BE2C (cell line): ENCODE results near the gene TEPSIN.

Experiments used
- DNase-seq: peaks from one replicate; pipeline ENCODE4 v3.0.0-alpha.2; 2020
- H3K27me3 ChIP-seq: fragments of 250-450 bp; sonication (Bioruptor Pico); 2 replicates; pipeline ENCODE4 v1.5.1; 2020; ENCODE audit warnings: mild to moderate bottlenecking
- H3K36me3 ChIP-seq: fragments of 250-450 bp; sonication (Bioruptor Pico); 2 replicates; pipeline ENCODE4 v1.5.1; 2020; ENCODE audit warnings: mild to moderate bottlenecking
- H3K4me1 ChIP-seq: fragments of 250-450 bp; sonication (Bioruptor Pico); 2 replicates; pipeline ENCODE4 v1.5.1; 2020
- H3K4me3 ChIP-seq: 2 replicates; pipeline ENCODE4 v1.5.1; 2011; ENCODE audit warnings: low read depth, low read length
- H3K9me3 ChIP-seq: fragments of 250-450 bp; sonication (Bioruptor Pico); 2 replicates; pipeline ENCODE4 v1.5.1; 2020
- TF ChIP-seq, protein P1 (sequence below): IDR thresholded peaks from 2 replicates; pipeline ENCODE4 v1.5.1; 2012; ENCODE audit warnings: mild to moderate bottlenecking, low read depth, low read length

Gene TEPSIN

DNA sequence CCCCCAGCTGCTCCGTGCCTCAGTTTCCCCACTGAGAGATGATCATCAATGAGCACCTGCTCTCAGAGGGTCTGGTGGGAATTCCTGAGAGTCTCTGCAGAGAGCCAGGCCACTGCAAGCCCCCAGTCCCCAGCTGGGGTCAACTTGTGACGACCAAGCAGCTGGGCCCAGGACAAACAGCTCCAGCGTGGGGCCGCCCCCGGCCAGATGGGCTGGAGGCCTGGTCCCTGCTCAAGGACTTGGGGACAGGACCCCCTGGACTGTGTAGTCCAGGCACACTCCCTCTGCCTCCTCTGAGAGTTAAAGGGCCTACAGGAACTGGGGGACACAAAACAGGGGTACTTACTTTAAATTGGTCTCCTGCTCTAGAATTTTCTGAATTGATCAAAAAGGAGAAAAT is 56.3 kb downstream of the TEPSIN start:
- no peaks in the 10 kb centered on the region for H3K9me3 ChIP-seq
- no peaks in the 10 kb centered on the region for H3K27me3 ChIP-seq
- TF ChIP-seq, protein P1, sequence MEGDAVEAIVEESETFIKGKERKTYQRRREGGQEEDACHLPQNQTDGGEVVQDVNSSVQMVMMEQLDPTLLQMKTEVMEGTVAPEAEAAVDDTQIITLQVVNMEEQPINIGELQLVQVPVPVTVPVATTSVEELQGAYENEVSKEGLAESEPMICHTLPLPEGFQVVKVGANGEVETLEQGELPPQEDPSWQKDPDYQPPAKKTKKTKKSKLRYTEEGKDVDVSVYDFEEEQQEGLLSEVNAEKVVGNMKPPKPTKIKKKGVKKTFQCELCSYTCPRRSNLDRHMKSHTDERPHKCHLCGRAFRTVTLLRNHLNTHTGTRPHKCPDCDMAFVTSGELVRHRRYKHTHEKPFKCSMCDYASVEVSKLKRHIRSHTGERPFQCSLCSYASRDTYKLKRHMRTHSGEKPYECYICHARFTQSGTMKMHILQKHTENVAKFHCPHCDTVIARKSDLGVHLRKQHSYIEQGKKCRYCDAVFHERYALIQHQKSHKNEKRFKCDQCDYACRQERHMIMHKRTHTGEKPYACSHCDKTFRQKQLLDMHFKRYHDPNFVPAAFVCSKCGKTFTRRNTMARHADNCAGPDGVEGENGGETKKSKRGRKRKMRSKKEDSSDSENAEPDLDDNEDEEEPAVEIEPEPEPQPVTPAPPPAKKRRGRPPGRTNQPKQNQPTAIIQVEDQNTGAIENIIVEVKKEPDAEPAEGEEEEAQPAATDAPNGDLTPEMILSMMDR = no peak
- H3K4me3 ChIP-seq = no peak overlapping the region
- no peaks in the 10 kb centered on the region for H3K4me1 ChIP-seq
- H3K36me3 ChIP-seq = no peaks in the 10 kb centered on the region
- DNase-seq = no peak

DNA sequence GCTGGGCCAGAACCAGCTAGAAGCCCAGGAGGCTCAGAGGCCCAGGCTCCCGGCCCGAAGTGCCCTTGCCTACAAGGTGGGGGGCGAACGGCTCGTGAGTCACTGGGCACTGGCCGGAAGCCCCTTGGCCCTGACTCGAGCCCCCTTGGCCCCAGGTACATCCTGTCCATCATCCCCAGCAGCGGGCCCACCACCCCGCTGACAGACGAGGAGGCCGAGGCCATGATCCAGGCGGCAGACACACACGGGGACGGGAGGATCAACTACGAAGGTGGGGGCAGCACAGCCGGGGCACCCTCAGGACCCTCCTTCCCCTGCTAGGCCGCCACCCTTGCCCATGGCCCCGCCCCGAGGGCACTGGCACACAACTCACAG is 57.1 kb downstream of the TEPSIN start:
- Histone ChIP-seq H3K9me3 (no peaks in the 10 kb centered on the region), H3K27me3 (no peaks in the 10 kb centered on the region), H3K36me3 (no peaks in the 10 kb centered on the region), H3K4me1 (no peaks in the 10 kb centered on the region), H3K4me3 (no peak overlapping the region)
- no peak for DNase-seq
- TF ChIP-seq, protein P1 = no peak

DNA sequence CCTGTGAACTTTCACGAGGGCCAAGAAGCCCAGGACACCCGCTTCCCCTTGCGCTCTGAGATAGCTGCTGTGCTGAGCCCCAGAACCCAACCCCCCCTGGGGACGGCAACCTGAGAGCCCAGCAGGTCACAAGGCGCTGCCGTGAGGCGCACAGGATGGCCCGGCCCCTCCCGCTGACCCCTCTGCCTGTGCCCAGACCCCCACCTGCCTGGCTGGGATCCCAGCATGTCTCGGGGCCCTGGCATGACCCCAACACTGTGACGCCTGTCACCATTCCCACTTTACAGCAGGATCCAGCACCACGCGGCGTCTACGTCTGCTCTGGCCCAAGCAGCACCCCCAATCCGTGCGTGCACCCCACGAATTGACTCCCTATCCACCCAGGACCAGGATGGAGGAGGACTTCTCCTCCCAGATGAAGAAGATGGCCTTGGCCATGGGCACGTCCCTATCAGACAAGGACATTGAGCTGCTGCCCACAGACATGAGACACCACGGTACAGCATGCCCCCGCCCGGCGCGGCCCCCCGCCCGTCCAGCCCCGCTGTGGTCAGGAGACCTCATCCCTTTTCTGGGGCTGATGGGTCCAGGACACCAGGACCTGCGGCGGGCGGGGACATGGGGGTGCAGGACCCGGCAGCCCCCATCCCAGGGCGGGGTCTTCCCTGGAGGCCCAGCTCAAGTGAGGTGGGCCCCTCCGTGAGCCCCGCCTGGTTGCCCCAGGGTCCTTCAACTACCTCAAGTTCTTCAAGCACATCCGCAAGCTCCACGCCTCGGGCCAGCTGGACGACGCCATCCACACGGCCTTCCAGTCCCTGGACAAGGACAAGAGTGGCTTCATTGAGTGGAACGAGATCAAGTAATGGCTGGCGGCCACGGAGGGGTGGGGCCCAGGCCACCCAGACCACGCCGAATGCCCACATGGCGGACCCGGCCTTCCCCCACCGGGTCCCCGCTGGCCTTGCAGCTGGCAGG is 57.7 kb downstream of the TEPSIN start:
- H3K27me3 ChIP-seq = no peaks in the 10 kb centered on the region
- H3K4me3 ChIP-seq = no peak overlapping the region
- TF ChIP-seq, protein P1 = no peak
- H3K4me1 ChIP-seq = no peaks in the 10 kb centered on the region
- DNase-seq = no peak
- no peaks in the 10 kb centered on the region for H3K9me3 ChIP-seq
- no peaks in the 10 kb centered on the region for H3K36me3 ChIP-seq

DNA sequence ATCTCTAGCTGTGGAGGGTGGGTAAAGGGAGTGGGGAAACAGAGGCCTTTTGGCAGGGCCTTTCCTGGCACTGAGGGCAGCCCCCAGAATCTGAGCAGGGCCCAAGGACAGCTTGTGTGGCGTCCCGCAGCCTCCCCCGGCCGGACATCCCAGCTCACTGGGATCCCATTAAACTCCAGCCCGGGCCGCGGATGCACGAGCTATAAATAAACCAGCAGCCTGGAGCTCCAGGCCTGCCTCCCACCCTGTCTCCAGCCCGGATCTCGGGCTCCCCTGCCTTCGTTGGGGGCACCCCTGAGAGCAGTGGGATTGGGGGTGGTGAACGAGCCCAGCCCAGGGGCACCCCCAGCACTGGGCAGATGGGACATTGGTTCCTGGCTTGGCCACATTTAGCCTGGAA is 59.0 kb downstream of the TEPSIN start:
- no peaks in the 10 kb centered on the region for H3K27me3 ChIP-seq
- no peaks in the 10 kb centered on the region for H3K36me3 ChIP-seq
- H3K4me3 ChIP-seq = no peak overlapping the region
- TF ChIP-seq, protein P1 = no peak
- no peaks in the 10 kb centered on the region for H3K9me3 ChIP-seq
- no peak for DNase-seq
- H3K4me1 ChIP-seq = no peaks in the 10 kb centered on the region

DNA sequence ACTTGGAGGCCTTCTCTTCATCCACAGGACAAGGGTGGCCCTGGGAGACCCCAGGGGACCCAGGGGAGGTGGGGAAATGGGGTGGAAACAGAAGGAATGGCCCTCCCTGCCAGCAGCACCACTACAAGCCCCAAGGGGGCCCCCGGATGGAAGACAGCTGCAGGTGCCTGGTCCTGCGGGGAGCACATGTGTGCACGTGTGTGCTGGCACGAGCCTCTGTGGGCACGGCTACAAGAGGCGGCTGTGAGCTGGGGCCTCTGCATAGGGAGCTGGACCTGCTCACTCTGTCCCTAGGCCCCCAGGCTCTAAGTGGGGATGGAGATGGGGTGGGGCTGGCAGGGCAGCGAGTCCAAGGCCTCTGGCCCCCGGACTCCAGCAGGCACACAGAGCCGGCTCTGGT is 59.6 kb downstream of the TEPSIN start:
- H3K4me3 ChIP-seq = no peak overlapping the region
- no peaks in the 10 kb centered on the region for H3K4me1 ChIP-seq
- H3K27me3 ChIP-seq = no peaks in the 10 kb centered on the region
- DNase-seq = no peak
- TF ChIP-seq, protein P1 = no peak
- H3K36me3 ChIP-seq = no peaks in the 10 kb centered on the region
- no peaks in the 10 kb centered on the region for H3K9me3 ChIP-seq
